H9 (cell line): ENCODE measurements around the gene FUT4. TPM values are rescaled to one million over a fixed set of nuclear protein-coding genes. Genes with fewer than 3 reads are reported as not detected.

ENCODE experiments used
- DNase-seq: peaks from one replicate; pipeline ENCODE4 v3.0.0-alpha.2; 2017
- H2AFZ ChIP-seq: one replicate; pipeline ENCODE4 v1.6.1; 2013; ENCODE audit warnings: mild to moderate bottlenecking, low read length, control low read depth, moderate library complexity
- H2AK5ac ChIP-seq: 2 replicates; pipeline ENCODE4 v1.6.1; 2013; ENCODE audit warnings: low read length, control low read depth, mixed read lengths; ENCODE audit not compliant: insufficient read length
- H2BK120ac ChIP-seq: one replicate; pipeline ENCODE4 v1.6.1; 2013; ENCODE audit warnings: low read depth, mild to moderate bottlenecking, low read length, control low read depth, inconsistent platforms; ENCODE audit not compliant: poor library complexity, severe bottlenecking
- H2BK12ac ChIP-seq: 2 replicates; pipeline ENCODE4 v1.6.1; 2013; ENCODE audit warnings: low read length, control low read depth, mixed read lengths, low read depth; ENCODE audit not compliant: insufficient read length
- H2BK15ac ChIP-seq: 2 replicates; pipeline ENCODE4 v1.6.1; 2013; ENCODE audit warnings: low read depth, low read length, control low read depth
- H2BK20ac ChIP-seq: one replicate; pipeline ENCODE4 v1.6.1; 2013; ENCODE audit warnings: low read depth, mild to moderate bottlenecking, low read length, control low read depth, inconsistent platforms; ENCODE audit not compliant: poor library complexity, severe bottlenecking
- H2BK5ac ChIP-seq: 2 replicates; pipeline ENCODE4 v1.6.1; 2013; ENCODE audit warnings: low read length, control low read depth, mixed read lengths; ENCODE audit not compliant: insufficient read length
- H3K14ac ChIP-seq: 2 replicates; pipeline ENCODE4 v1.6.1; 2013; ENCODE audit warnings: low read length, control low read depth; ENCODE audit not compliant: insufficient read depth
- H3K18ac ChIP-seq: 2 replicates; pipeline ENCODE4 v1.6.1; 2013; ENCODE audit warnings: low read depth, mild to moderate bottlenecking, mixed read lengths, low read length, control low read depth; ENCODE audit not compliant: insufficient read length
- H3K23ac ChIP-seq: 2 replicates; pipeline ENCODE4 v1.6.1; 2013; ENCODE audit warnings: low read length, control low read depth, mixed read lengths, low read depth; ENCODE audit not compliant: insufficient read length
- H3K23me2 ChIP-seq: 2 replicates; pipeline ENCODE4 v1.6.1; 2013; ENCODE audit warnings: low read depth, mild to moderate bottlenecking, mixed read lengths, low read length, control low read depth; ENCODE audit not compliant: insufficient read length, poor library complexity, severe bottlenecking
- H3K27ac ChIP-seq: 2 replicates; pipeline ENCODE4 v1.5.1; 2013; ENCODE audit warnings: low read length, control low read depth, mixed read lengths, low read depth; ENCODE audit not compliant: insufficient read length
- H3K27me3 ChIP-seq: 2 replicates; pipeline ENCODE4 v1.6.1; 2013; ENCODE audit warnings: low read length, control low read depth, inconsistent platforms; ENCODE audit not compliant: insufficient read depth
- H3K4ac ChIP-seq: 2 replicates; pipeline ENCODE4 v1.6.1; 2013; ENCODE audit warnings: low read depth, mild to moderate bottlenecking, control low read depth, inconsistent platforms, low read length, moderate library complexity
- H3K4me1 ChIP-seq: 2 replicates; pipeline ENCODE4 v1.6.1; 2013; ENCODE audit warnings: low read length, control low read depth, inconsistent platforms; ENCODE audit not compliant: insufficient read depth
- H3K4me2 ChIP-seq: 2 replicates; pipeline ENCODE4 v1.6.1; 2013; ENCODE audit warnings: low read length, control low read depth, mixed read lengths; ENCODE audit not compliant: insufficient read length, insufficient read depth
- H3K56ac ChIP-seq: 2 replicates; pipeline ENCODE4 v1.6.1; 2013; ENCODE audit warnings: low read depth, mild to moderate bottlenecking, mixed read lengths, low read length, control low read depth; ENCODE audit not compliant: insufficient read length
- H3K79me1 ChIP-seq: 2 replicates; pipeline ENCODE4 v1.6.1; 2013; ENCODE audit warnings: low read depth, mild to moderate bottlenecking, moderate library complexity, low read length, control low read depth, inconsistent platforms; ENCODE audit not compliant: insufficient read depth, poor library complexity, severe bottlenecking
- H3K79me2 ChIP-seq: 2 replicates; pipeline ENCODE4 v1.6.1; 2013; ENCODE audit warnings: low read length, control low read depth, inconsistent platforms; ENCODE audit not compliant: insufficient read depth
- H3K9ac ChIP-seq: 2 replicates; pipeline ENCODE4 v1.6.1; 2013; ENCODE audit warnings: low read length, control low read depth, mixed read lengths; ENCODE audit not compliant: insufficient read length; ENCODE audit errors: extremely low read depth
- H3K9me3 ChIP-seq: one replicate; pipeline ENCODE4 v1.6.1; 2013; ENCODE audit warnings: low read depth, low read length, inconsistent platforms; ENCODE audit not compliant: control insufficient read depth
- H3T11ph ChIP-seq: one replicate; pipeline ENCODE4 v1.6.1; 2013; ENCODE audit warnings: mild to moderate bottlenecking, low read length, control low read depth, inconsistent platforms
- H4K20me1 ChIP-seq: one replicate; pipeline ENCODE4 v1.6.1; 2013; ENCODE audit not compliant: control insufficient read depth, insufficient read length, insufficient read depth
- H4K5ac ChIP-seq: 2 replicates; pipeline ENCODE4 v1.6.1; 2013; ENCODE audit warnings: low read depth, mild to moderate bottlenecking, mixed read lengths, low read length, control low read depth; ENCODE audit not compliant: insufficient read length
- H4K8ac ChIP-seq: replicated peaks from 2 replicates; pipeline ENCODE4 v1.6.1; 2013; ENCODE audit warnings: low read length, control low read depth, mixed read lengths, low read depth; ENCODE audit not compliant: insufficient read length
- H4K91ac ChIP-seq: 2 replicates; pipeline ENCODE4 v1.6.1; 2013; ENCODE audit warnings: low read depth, mild to moderate bottlenecking, moderate library complexity, mixed read lengths, low read length, control low read depth; ENCODE audit not compliant: insufficient read length
- H3K27ac Mint-ChIP-seq, 3 experiments: 2 replicates in 2 of 3; 3 replicates in 1 of 3; pipeline ENCODE4 v1.8.0; 2020 to 2021; ENCODE audit warnings: mixed read lengths in 3 of 3, mild to moderate bottlenecking in 1 of 3, moderate library complexity in 1 of 3
- H3K27me3 Mint-ChIP-seq: 2 replicates; pipeline ENCODE4 v1.8.0; 2021; ENCODE audit warnings: low read depth, mild to moderate bottlenecking, moderate library complexity, mixed read lengths
- H3K36me3 Mint-ChIP-seq, 3 experiments: 2 replicates in 2 of 3; 3 replicates in 1 of 3; pipeline ENCODE4 v1.8.0; 2020 to 2021; ENCODE audit warnings: low read depth in 3 of 3, mixed read lengths in 3 of 3; ENCODE audit not compliant: insufficient read depth in 1 of 3
- H3K4me1 Mint-ChIP-seq, 2 experiments: 2 replicates each; pipeline ENCODE4 v1.8.0; 2020; ENCODE audit warnings: mixed read lengths in 2 of 2
- H3K4me3 Mint-ChIP-seq, 2 experiments: 2 replicates in 1 of 2; 3 replicates in 1 of 2; pipeline ENCODE4 v1.8.0; 2020 to 2021; ENCODE audit warnings: mild to moderate bottlenecking in 2 of 2, mixed read lengths in 2 of 2, moderate library complexity in 1 of 2
- H3K9me3 Mint-ChIP-seq, 2 experiments: 2 replicates in 1 of 2; 3 replicates in 1 of 2; pipeline ENCODE4 v1.8.0; 2020; ENCODE audit warnings: mild to moderate bottlenecking in 2 of 2, mixed read lengths in 2 of 2, moderate library complexity in 1 of 2
- WGBS: extraction: QIAGEN DNeasy Blood & Tissue Kit; methylation state at CpG from one replicate; pipeline ENCODE4 v1.1.7; 2013; ENCODE audit warnings: missing lambda C conversion rate, low lambda C conversion rate, mixed read lengths; ENCODE audit not compliant: insufficient read length; ENCODE audit errors: extremely low coverage; 5-methylcytosine and 5-hydroxymethylcytosine counted together
- total RNA-seq: library from RNA; stranded (reverse); gene quantifications from 2 replicates; pipeline ENCODE4 v1.2.1, GENCODE V29; 2021
- TF ChIP-seq, protein P1 (sequence below): fragments of 200-600 bp; sonication (generic); conservative IDR thresholded peaks from 3 replicates; pipeline ENCODE4 v1.8.0; 2021; ENCODE audit warnings: antibody characterized with exemption, mild to moderate bottlenecking

Gene FUT4
- total RNA-seq, 1 experiment from 2014 or later = 5.3 TPM

DNA sequence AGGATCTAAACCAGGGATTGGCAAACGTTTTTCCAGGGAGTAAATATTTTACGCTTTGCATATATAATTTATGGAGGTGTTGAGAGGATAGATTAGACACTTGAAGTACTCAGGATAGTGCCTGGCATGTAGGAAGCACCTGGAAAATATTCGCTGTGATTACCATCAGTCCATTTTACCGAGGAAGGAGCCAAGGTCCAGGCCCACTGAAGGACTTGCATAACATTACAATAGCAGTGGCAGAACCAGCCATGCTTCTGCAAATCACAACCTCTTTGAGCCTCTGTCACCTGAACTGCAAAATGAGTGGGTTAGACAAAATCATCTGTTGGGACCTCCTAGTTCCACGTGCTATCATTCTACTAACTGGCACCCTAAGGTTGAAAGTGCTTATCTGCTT lies 5.4 kb downstream of the FUT4 start:
- H2BK120ac ChIP-seq = no peak overlapping the region
- H3K9ac ChIP-seq = no peak overlapping the region
- Mint-ChIP-seq H3K27ac (no peak overlapping the region), H3K9me3 (no peaks in the 10 kb centered on the region), H3K4me3 (no peak overlapping the region), H3K4me1 (peaks cover 13 to 20% of the 10 kb centered on the region in 2 experiments), H3K36me3 (peaks cover 0 to 5% (median 0%) of the 10 kb centered on the region in 3 experiments; a peak in 1 of 7 replicates), H3K27me3 (peaks cover 12% of the 10 kb centered on the region)
- H2AFZ ChIP-seq = no peak overlapping the region
- peaks cover 15% of the 10 kb centered on the region for H3K23me2 ChIP-seq
- no peak overlapping the region for H2BK5ac ChIP-seq
- H3K27ac ChIP-seq = no peak overlapping the region
- peaks cover 9% of the 10 kb centered on the region; the same call in 1 of the 2 replicates for H3K27me3 ChIP-seq
- no peak overlapping the region for H3K18ac ChIP-seq
- H3K4ac ChIP-seq = no peak overlapping the region
- H3K9me3 ChIP-seq = no peaks in the 10 kb centered on the region
- H2AK5ac ChIP-seq = no peak overlapping the region
- no peaks in the 10 kb centered on the region for H4K20me1 ChIP-seq
- no peak overlapping the region for H2BK12ac ChIP-seq
- H3K79me2 ChIP-seq = peaks cover 2% of the 10 kb centered on the region; the same call in 1 of the 2 replicates
- no CpG with 5 or more reads among the region's 5 CpGs for WGBS
- no peak overlapping the region for H3T11ph ChIP-seq
- H2BK20ac ChIP-seq = no peak overlapping the region
- no peak overlapping the region for H2BK15ac ChIP-seq
- no peak overlapping the region for H3K14ac ChIP-seq
- no peak for DNase-seq
- H4K5ac ChIP-seq = no peak overlapping the region
- no peaks in the 10 kb centered on the region for H3K79me1 ChIP-seq
- no peak overlapping the region for H4K91ac ChIP-seq
- no peak overlapping the region for H3K4me2 ChIP-seq
- H3K23ac ChIP-seq = no peak overlapping the region
- no peaks in the 10 kb centered on the region; the same call in none of the 2 replicates for H3K4me1 ChIP-seq
- no peak overlapping the region for H3K56ac ChIP-seq
- no peak overlapping the region for H4K8ac ChIP-seq
- TF ChIP-seq, protein P1, sequence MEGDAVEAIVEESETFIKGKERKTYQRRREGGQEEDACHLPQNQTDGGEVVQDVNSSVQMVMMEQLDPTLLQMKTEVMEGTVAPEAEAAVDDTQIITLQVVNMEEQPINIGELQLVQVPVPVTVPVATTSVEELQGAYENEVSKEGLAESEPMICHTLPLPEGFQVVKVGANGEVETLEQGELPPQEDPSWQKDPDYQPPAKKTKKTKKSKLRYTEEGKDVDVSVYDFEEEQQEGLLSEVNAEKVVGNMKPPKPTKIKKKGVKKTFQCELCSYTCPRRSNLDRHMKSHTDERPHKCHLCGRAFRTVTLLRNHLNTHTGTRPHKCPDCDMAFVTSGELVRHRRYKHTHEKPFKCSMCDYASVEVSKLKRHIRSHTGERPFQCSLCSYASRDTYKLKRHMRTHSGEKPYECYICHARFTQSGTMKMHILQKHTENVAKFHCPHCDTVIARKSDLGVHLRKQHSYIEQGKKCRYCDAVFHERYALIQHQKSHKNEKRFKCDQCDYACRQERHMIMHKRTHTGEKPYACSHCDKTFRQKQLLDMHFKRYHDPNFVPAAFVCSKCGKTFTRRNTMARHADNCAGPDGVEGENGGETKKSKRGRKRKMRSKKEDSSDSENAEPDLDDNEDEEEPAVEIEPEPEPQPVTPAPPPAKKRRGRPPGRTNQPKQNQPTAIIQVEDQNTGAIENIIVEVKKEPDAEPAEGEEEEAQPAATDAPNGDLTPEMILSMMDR = no peak
